ENCODE data around the gene RAB28.

DNA sequence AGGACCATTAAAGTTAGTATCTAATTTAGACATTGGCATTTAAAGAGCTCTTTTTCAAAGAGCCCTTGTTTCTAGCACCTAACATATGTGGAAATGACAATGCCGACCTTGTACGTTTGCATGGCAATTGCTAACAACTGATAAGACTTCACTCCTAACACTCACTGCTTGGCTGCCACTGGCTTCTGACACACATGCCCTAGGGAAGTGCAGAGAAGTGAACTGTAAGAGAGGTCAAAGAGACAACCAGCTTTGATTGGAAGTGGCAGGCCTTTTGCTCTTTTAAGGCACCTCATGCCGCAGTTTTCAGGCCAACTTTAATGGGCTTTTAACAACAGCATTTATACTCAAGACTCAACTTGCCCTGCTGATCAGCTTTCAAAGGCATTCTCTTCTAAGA lies 158.4 kb downstream of the RAB28 start:
- TF ChIP-seq, protein P1, sequence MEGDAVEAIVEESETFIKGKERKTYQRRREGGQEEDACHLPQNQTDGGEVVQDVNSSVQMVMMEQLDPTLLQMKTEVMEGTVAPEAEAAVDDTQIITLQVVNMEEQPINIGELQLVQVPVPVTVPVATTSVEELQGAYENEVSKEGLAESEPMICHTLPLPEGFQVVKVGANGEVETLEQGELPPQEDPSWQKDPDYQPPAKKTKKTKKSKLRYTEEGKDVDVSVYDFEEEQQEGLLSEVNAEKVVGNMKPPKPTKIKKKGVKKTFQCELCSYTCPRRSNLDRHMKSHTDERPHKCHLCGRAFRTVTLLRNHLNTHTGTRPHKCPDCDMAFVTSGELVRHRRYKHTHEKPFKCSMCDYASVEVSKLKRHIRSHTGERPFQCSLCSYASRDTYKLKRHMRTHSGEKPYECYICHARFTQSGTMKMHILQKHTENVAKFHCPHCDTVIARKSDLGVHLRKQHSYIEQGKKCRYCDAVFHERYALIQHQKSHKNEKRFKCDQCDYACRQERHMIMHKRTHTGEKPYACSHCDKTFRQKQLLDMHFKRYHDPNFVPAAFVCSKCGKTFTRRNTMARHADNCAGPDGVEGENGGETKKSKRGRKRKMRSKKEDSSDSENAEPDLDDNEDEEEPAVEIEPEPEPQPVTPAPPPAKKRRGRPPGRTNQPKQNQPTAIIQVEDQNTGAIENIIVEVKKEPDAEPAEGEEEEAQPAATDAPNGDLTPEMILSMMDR (IDR thresholded peaks at IDR 0.05; ENCODE audit: low read depth, low read length), result no peak
- no peak for TF ChIP-seq EZH2phosphoT487 (IDR thresholded peaks at IDR 0.05; ENCODE audit: low read depth)
